ENCODE data around the gene ZNF688.

- TF ChIP-seq POLR2AphosphoS5 (IDR thresholded peaks at IDR 0.05; ENCODE audit: low read depth), result no peak
- TF ChIP-seq CTCF (IDR thresholded peaks at IDR 0.05; ENCODE audit: insufficient read depth, low read length), result no peak
- no peak for TF ChIP-seq REST (IDR thresholded peaks at IDR 0.05; ENCODE audit: insufficient replicate concordance, low read depth)
- TF ChIP-seq SPI1 (IDR thresholded peaks at IDR 0.05; ENCODE audit: borderline replicate concordance, low read depth), result no peak
- TF ChIP-seq GABPA (IDR thresholded peaks at IDR 0.05; ENCODE audit: low read depth), result no peak
Measured at GRCh38 chr16:30581457-30581856, 9.9 kb upstream of the ZNF688 start.
